Measurements from ENCODE around the gene MYMX.

GRCh38 chr6:44263354-44264100 lies 46.8 kb downstream of the MYMX start:
- TF ChIP-seq CTCF (IDR thresholded peaks at IDR 0.05) = no peak
- no peak for TF ChIP-seq POLR2A (IDR thresholded peaks at IDR 0.05)
- no peak for TF ChIP-seq EP300 (IDR thresholded peaks at IDR 0.05; ENCODE audit: low read depth)
